GM12872 (cell line): Measurements from ENCODE around the gene AKT3.

Experiments used
- TF ChIP-seq, protein P1 (sequence below): IDR thresholded peaks from 3 replicates; pipeline ENCODE4 v1.5.1; 2011; ENCODE audit warnings: low read depth, mild to moderate bottlenecking, low read length, moderate library complexity; ENCODE audit not compliant: insufficient read depth

AKT3 gene

GRCh38 chr1:243482141-243483022, 367.7 kb downstream of the AKT3 start:
- TF ChIP-seq, protein P1, sequence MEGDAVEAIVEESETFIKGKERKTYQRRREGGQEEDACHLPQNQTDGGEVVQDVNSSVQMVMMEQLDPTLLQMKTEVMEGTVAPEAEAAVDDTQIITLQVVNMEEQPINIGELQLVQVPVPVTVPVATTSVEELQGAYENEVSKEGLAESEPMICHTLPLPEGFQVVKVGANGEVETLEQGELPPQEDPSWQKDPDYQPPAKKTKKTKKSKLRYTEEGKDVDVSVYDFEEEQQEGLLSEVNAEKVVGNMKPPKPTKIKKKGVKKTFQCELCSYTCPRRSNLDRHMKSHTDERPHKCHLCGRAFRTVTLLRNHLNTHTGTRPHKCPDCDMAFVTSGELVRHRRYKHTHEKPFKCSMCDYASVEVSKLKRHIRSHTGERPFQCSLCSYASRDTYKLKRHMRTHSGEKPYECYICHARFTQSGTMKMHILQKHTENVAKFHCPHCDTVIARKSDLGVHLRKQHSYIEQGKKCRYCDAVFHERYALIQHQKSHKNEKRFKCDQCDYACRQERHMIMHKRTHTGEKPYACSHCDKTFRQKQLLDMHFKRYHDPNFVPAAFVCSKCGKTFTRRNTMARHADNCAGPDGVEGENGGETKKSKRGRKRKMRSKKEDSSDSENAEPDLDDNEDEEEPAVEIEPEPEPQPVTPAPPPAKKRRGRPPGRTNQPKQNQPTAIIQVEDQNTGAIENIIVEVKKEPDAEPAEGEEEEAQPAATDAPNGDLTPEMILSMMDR: no peak

DNA sequence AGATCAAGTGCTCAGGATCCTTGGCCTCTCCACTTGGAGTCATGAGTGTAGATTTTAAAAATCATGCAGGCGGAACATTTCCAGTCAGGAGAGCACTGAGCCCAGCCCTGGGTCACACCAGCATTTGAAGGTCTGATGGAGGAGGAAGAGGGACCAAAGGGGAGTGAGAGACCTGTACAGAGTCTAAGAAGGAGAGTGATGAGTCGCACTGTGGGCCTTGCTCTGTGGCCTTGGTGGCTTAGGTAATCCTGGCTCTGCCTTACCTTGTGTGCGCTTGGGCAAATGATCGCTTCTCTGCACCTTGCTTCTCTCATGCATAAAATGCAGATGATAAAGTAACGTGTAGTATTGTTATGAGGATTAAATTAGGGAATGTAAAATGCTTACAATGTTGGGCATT, 368.9 kb downstream of the AKT3 start:
- TF ChIP-seq, protein P1: no peak

GRCh38 chr1:243477731-243478290, 372.2 kb downstream of the AKT3 start:
- TF ChIP-seq, protein P1: no peak

DNA sequence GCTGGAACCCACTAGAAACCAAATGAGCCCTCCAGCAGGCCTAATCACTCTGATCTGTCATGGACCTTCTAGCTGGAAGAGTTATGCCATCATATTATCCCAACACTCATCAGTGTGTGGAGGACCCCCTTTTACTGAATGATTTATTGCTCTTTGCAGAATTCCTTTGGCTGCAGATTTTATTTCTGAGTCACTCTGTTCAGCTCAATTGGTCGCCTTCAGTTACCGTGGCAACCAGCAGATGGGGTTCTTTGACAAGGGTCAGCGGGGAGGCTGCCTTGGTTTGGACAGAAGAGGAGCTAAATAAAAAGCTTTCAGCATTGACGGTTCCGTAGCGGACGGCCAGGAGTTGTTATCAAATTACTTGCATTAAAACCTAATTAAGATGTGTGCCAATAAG, 374.1 kb downstream of the AKT3 start:
- TF ChIP-seq, protein P1: no peak

GRCh38 chr1:243474906-243475305, 375.1 kb downstream of the AKT3 start:
- TF ChIP-seq, protein P1: no peak

- TF ChIP-seq, protein P1: no peak
Observed at GRCh38 chr1:243474136-243474881, 375.7 kb downstream of the AKT3 start.
